GM23248 (cell line): ENCODE data around the gene KAZN.

Source experiments
- EZH2 ChIP-seq: fragments of 200-600 bp; sonication (generic); IDR thresholded peaks from 2 replicates; pipeline ENCODE4 v1.6.1; 2018; ENCODE audit warnings: antibody characterized with exemption, mild to moderate bottlenecking; ENCODE audit not compliant: insufficient read depth, poor library complexity, severe bottlenecking
- EZH2phosphoT487 ChIP-seq: fragments of 200-600 bp; sonication (generic); IDR thresholded peaks from 2 replicates; pipeline ENCODE4 v1.6.1; 2018; ENCODE audit warnings: antibody characterized with exemption, moderate library complexity, mild to moderate bottlenecking, low read depth; ENCODE audit not compliant: insufficient read depth

DNA sequence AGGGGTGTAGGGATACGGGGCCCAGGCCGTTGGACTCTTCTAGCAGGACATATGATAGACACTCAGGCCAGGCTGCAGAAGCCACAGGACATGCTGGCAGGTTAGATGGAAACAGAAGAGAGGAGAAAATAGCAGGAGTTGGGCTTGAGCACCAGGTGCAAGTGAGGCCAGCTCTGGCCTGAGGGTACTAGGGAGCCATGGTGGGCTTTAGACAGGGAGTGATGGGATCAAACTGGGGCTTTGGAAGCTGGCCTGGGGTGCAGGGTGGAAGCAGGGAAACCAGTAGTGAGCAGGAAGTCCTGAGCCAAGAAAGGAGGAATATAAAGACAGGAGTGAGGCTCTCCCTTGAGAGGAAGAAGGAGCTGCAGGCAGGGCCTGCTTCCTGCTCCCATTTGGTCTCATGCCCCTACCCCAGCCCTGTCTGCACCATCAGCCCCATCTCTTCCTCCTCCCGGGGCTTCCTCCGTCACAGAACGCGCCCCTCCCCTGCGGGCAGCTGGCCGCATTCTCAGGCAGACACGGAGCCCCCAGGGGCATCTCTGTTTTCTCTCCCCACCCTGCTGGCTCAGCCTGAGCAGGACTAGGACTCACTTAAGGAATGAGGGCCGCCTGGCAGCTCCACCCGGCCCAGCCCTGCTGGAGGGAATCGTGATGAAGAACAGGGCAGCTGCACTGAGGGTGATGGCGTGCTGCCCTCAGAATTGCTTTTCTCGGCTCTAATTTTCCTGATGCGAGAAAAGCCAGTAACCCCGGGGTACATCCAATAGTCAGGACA lies 389.5 kb downstream of the KAZN start:
- TF ChIP-seq EZH2: no peak
- TF ChIP-seq EZH2phosphoT487: no peak
